BLaER1 treated with 17β-estradiol and CSF1 and Interleukin-3, amounts not matched to agents 10 nM and 100 nM (cell line): Measurements from ENCODE around the gene LRRC46.

Source experiments
- H3K27ac ChIP-seq, 11 experiments: shearing (Covaris generic); formaldehyde crosslinking; 2 replicates each; pipeline ENCODE4 v1.8.1; 2022
- H3K27me3 ChIP-seq, 11 experiments: shearing (Covaris generic); formaldehyde crosslinking; 2 replicates each; pipeline ENCODE4 v1.8.1; 2022
- H3K36me3 ChIP-seq, 11 experiments: shearing (Covaris generic); formaldehyde crosslinking; 2 replicates each; pipeline ENCODE4 v1.8.1; 2022
- H3K4me1 ChIP-seq, 10 experiments: shearing (Covaris generic); formaldehyde crosslinking; 2 replicates each; pipeline ENCODE4 v1.8.1; 2022
- H3K4me2 ChIP-seq, 11 experiments: shearing (Covaris generic); formaldehyde crosslinking; 2 replicates each; pipeline ENCODE4 v1.8.1; 2022
- H3K4me3 ChIP-seq, 10 experiments: shearing (Covaris generic); formaldehyde crosslinking; 2 replicates each; pipeline ENCODE4 v1.8.1; 2022
- H3K9ac ChIP-seq, 11 experiments: shearing (Covaris generic); formaldehyde crosslinking; 2 replicates each; pipeline ENCODE4 v1.8.1; 2022
- H3K9me3 ChIP-seq, 11 experiments: shearing (Covaris generic); formaldehyde crosslinking; replicated peaks in 1 of 11; 2 replicates each; pipeline ENCODE4 v1.8.1; 2022
- H4K20me1 ChIP-seq, 11 experiments: shearing (Covaris generic); formaldehyde crosslinking; 2 replicates each; pipeline ENCODE4 v1.8.1; 2022
- Cebpa-rat ChIP-seq, 11 experiments: shearing (Covaris generic); IDR thresholded peaks; 2 replicates each; pipeline ENCODE4 v1.8.1; 2022

LRRC46 gene

DNA sequence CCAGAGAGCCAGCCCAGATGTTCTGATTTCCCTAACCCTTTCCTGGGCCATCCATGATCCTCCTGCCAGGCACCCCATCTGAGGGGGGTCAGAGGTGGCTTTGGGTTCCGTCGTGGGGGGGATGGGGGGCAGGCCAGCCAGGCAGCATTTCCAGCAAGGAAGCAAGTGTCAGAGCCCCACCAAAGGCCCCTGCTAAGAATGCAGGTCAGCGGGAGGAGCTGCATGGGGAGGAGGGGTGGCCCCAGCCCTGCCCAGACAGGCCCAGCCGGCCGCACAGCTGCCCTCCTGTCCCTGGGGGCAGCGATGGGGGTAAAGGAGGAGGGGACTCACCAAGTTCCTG is 11.9 kb downstream of the LRRC46 start:
- H4K20me1 ChIP-seq = peaks cover 0 to 36% (median 0%) of the 10 kb centered on the region in 11 experiments; a peak in 11 of 22 replicates
- peaks cover 43 to 51% (median 49%) of the 10 kb centered on the region in 11 experiments for H3K27me3 ChIP-seq
- no peak overlapping the region for H3K27ac ChIP-seq
- H3K9ac ChIP-seq = peak overlapping the region in 1 of 11 experiments; percentile 28; a peak in 2 of 22 replicates
- H3K36me3 ChIP-seq = peaks cover 0 to 12% (median 4%) of the 10 kb centered on the region in 11 experiments; a peak in 15 of 22 replicates
- peaks cover 16 to 38% (median 28%) of the 10 kb centered on the region in 10 experiments for H3K4me1 ChIP-seq
- H3K9me3 ChIP-seq = no peaks in the 10 kb centered on the region
- H3K4me2 ChIP-seq = peak overlapping the region in 6 of 11 experiments; percentile 7 to 30 (median 26); a peak in 9 of 22 replicates
- H3K4me3 ChIP-seq = no peak overlapping the region
- no peak for TF ChIP-seq Cebpa-rat (IDR thresholded peaks at IDR 0.05)

DNA sequence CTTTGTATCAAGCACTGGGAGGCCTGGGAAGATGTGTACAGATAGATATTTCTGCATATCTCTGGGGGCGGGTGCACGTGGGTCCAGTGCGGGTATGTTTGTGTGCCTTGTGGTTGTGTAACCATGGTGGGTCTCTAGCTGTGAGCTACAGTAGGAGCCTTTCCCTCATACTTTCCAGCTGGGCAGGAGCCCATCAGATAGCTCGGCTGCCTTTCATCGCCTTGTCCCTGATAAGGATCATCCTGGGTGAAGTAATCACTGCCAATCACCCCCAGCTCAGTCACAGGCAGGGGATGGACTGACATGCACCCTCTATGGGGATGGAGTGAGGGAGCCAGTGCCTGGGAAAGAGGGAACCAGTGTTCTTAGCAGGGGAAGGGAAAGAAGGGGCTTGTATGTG is 12.8 kb downstream of the LRRC46 start:
- Histone ChIP-seq H3K4me2 (no peak overlapping the region), H3K36me3 (peaks cover 0 to 3% (median 0%) of the 10 kb centered on the region in 11 experiments; a peak in 1 of 22 replicates), H3K9ac (no peak overlapping the region), H3K4me3 (no peak overlapping the region), H3K4me1 (peaks cover 16 to 36% (median 25%) of the 10 kb centered on the region in 10 experiments), H3K9me3 (no peaks in the 10 kb centered on the region), H4K20me1 (peaks cover 0 to 35% (median 5%) of the 10 kb centered on the region in 11 experiments; a peak in 12 of 22 replicates), H3K27me3 (peaks cover 52 to 60% (median 57%) of the 10 kb centered on the region in 11 experiments), H3K27ac (no peak overlapping the region)
- no peak for TF ChIP-seq Cebpa-rat (IDR thresholded peaks at IDR 0.05)

DNA sequence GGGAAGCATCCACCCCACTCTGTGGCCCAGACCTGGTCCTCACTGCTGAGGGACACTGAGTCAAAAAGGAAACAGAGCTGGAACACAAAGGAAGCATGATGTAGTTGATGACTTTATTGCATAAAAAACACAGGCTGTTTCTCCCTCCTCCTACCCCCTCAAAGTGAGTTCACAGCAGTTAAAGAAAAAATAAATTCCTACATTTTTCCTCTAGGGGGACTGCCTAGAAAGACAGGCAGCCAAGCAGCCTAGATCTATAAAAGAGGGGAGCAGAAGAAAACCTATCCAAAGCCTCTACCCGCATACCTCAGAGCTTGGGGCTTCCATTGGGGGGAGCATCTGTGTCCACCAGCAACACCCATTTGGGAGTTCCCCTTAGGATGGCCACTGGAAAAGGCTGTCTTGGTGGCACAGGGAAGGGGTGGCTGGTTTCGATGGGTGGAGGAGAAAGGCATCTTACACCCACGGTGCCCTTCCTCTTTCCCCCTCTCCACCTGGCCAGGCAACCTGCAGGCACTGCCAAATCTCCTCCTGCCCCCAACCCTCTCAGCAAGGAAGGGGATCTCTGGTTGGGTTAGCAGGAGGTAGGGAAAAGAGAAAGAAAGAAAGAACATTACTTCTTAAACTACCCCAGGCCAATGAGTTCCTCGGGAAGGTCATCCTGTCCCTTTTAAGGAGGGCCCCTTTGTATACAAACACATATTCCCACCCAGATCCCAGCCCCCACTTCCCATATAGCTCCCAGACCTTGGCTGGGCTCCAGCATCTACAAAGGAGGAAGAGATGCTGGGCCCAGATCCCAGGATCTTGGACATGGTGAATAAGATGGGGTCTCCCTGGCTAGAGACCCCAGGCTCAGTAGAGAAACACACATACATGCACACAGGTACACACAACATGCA is 13.6 kb downstream of the LRRC46 start:
- Histone ChIP-seq H3K9me3 (no peaks in the 10 kb centered on the region), H3K36me3 (no peaks in the 10 kb centered on the region), H3K4me2 (no peak overlapping the region), H3K4me1 (peaks cover 10 to 28% (median 16%) of the 10 kb centered on the region in 10 experiments), H4K20me1 (peaks cover 0 to 40% (median 10%) of the 10 kb centered on the region in 11 experiments; a peak in 11 of 22 replicates), H3K27ac (no peak overlapping the region), H3K4me3 (no peak overlapping the region), H3K27me3 (peaks cover 61 to 68% (median 66%) of the 10 kb centered on the region in 11 experiments), H3K9ac (no peak overlapping the region)
- TF ChIP-seq Cebpa-rat (IDR thresholded peaks at IDR 0.05) = no peak

DNA sequence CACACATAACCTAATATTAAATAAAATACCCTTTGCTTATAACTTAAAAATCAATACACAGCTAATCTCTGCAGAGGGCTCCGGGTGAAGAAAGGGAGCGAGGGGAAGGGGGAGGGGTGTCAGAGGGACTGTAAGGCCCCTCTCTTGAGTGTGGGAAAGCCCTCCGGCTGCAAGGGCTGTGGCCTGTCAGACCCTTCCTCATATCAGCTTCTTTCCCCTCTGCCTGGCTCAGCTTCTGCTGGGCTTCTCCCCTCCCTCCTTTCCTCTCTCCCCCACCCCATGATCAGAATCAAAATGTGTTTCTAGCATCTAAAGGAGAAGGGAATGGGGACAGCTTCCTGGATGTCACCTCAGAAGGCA is 14.2 kb downstream of the LRRC46 start:
- Histone ChIP-seq H3K36me3 (no peaks in the 10 kb centered on the region), H3K4me2 (no peak overlapping the region), H4K20me1 (peaks cover 0 to 46% (median 13%) of the 10 kb centered on the region in 11 experiments; a peak in 11 of 22 replicates), H3K4me3 (no peak overlapping the region), H3K9me3 (no peaks in the 10 kb centered on the region), H3K4me1 (peaks cover 4 to 22% (median 11%) of the 10 kb centered on the region in 10 experiments; a peak in 16 of 20 replicates), H3K27ac (no peak overlapping the region), H3K27me3 (peaks cover 67 to 75% (median 72%) of the 10 kb centered on the region in 11 experiments), H3K9ac (no peak overlapping the region)
- TF ChIP-seq Cebpa-rat (IDR thresholded peaks at IDR 0.05) = no peak

DNA sequence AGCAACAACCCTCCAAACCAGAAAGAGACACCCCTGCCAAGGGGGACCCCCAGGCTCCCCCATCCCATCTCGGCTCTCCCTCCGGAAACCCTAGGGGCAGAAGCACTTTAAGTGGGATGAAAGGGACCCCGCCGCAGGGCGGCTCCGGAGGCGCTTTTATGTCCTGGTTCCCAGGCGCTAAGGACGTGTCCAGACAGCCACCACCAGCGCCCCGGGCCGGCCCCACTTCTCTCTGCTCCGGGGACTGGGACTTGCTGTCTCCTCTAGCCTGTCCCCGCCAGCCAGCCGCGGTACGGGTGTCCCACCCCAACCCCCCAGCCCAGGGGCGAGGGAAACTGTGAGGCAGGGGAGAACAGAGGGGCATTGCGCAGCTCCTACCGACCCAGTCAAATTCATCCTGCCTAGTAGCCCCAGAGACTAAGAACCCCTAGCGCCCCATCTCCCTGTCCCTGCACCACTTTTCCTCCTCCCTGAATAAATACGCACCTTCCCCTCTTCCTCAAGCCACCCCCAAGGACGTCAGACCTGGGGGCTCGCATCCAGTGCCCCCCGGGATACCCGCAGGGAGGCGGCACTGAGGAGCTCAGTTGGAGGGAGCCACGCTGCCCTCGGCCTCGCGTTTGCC is 15.4 kb downstream of the LRRC46 start:
- H3K9me3 ChIP-seq = no peaks in the 10 kb centered on the region
- H3K36me3 ChIP-seq = no peaks in the 10 kb centered on the region
- H3K4me2 ChIP-seq = peak overlapping the region in 1 of 11 experiments; percentile 33; a peak in 1 of 22 replicates
- H3K4me3 ChIP-seq = no peak overlapping the region
- H3K9ac ChIP-seq = no peak overlapping the region
- H4K20me1 ChIP-seq = peaks cover 0 to 49% (median 15%) of the 10 kb centered on the region in 11 experiments; a peak in 12 of 22 replicates
- peaks cover 2 to 15% (median 6%) of the 10 kb centered on the region in 10 experiments; a peak in 18 of 20 replicates for H3K4me1 ChIP-seq
- peaks cover 78 to 86% (median 83%) of the 10 kb centered on the region in 11 experiments for H3K27me3 ChIP-seq
- no peak for TF ChIP-seq Cebpa-rat (IDR thresholded peaks at IDR 0.05)
- H3K27ac ChIP-seq = no peak overlapping the region

DNA sequence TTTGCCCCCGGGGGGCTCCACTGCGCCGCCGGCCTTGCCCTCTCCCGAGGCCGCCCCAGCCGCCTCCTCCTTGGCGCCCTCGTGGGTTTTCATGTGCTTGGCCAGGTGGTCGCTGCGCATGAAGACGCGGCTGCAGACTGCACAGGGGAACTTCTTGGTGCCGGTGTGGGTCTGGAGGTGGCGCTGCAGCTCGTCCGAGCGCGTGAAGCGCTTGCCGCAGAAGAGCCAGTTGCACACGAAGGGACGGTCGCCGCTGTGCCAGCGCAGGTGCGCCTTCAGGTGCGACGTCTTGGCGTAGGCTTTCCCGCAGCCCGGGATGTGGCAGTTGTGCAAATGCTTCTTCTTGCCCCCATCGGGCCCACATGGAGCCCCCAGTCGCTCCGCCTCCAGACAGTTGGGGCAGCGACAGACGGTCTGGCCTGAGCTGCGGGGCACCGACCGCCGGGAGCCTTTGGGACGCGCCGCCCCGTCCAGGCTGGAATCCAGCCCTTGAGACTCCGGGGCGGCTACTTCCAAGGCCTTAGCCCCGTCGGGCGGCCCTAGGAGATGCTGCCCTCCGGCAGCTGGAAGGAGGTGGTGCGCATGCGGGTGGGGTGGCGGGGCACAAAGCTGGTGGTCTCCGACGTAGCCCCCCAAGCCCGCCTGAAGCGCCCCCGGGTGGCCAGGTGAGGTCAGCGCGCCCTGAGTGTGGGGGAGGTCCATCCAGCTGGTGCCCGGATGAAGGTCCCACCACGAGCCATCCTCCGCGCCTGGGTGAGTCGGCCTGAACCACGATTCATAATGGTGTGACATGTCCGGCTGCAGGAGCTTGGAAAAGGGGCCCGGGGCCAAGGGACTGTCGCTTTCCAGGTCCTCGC is 16.1 kb downstream of the LRRC46 start:
- Histone ChIP-seq H3K4me3 (no peak overlapping the region), H3K9me3 (no peaks in the 10 kb centered on the region), H4K20me1 (peaks cover 0 to 49% (median 15%) of the 10 kb centered on the region in 11 experiments; a peak in 12 of 22 replicates), H3K4me1 (peaks cover 0 to 16% (median 5%) of the 10 kb centered on the region in 10 experiments; a peak in 13 of 20 replicates), H3K4me2 (peak overlapping the region in 1 of 11 experiments; percentile 33; a peak in 1 of 22 replicates), H3K27me3 (peaks cover 86 to 93% (median 91%) of the 10 kb centered on the region in 11 experiments), H3K9ac (no peak overlapping the region), H3K36me3 (no peaks in the 10 kb centered on the region), H3K27ac (no peak overlapping the region)
- no peak for TF ChIP-seq Cebpa-rat (IDR thresholded peaks at IDR 0.05)

DNA sequence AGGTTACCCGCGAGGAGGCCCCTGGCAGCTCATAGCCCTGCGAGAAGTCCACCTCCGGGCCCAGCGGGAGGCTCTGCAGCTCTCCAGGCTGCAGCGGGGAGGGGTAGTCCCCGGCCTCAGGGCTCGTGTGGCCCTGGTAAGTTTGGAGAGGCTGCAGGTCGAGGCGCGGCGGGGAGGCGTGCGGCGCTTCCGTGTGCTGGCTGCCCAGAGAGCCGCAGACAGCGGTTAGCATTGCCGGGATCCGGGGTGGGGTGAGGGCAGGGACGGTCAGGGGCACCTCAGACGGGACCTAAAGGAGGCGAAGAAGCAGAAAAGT is 16.7 kb downstream of the LRRC46 start:
- no peak overlapping the region for H3K4me2 ChIP-seq
- peaks cover 91 to 99% (median 97%) of the 10 kb centered on the region in 11 experiments for H3K27me3 ChIP-seq
- H3K4me1 ChIP-seq = peaks cover 0 to 16% (median 5%) of the 10 kb centered on the region in 10 experiments; a peak in 12 of 20 replicates
- peaks cover 0 to 49% (median 15%) of the 10 kb centered on the region in 11 experiments; a peak in 12 of 22 replicates for H4K20me1 ChIP-seq
- no peak overlapping the region for H3K27ac ChIP-seq
- H3K4me3 ChIP-seq = no peak overlapping the region
- H3K36me3 ChIP-seq = no peaks in the 10 kb centered on the region
- TF ChIP-seq Cebpa-rat (IDR thresholded peaks at IDR 0.05) = no peak
- no peaks in the 10 kb centered on the region for H3K9me3 ChIP-seq
- no peak overlapping the region for H3K9ac ChIP-seq

DNA sequence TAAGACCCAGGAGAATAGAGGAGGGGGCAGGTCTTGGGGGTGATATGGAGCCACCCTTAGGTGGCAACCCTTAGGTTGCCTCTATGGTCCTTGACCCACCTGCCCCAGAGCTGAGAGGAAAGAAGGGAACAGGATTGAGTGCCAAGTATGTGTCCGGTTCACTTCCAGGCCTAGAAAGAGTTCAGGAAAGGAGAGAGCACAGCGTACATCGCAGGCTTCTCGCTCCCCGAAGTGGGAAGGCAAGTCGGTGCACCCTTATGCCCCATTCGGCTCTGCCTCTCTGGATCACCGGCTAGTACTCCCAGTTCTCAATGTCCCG is 18.9 kb downstream of the LRRC46 start:
- peaks cover 0 to 15% (median 0%) of the 10 kb centered on the region in 10 experiments; a peak in 6 of 20 replicates for H3K4me1 ChIP-seq
- H3K27me3 ChIP-seq = peaks cover 100% of the 10 kb centered on the region in 11 experiments
- H3K9ac ChIP-seq = no peak overlapping the region
- no peak overlapping the region for H3K27ac ChIP-seq
- H3K36me3 ChIP-seq = no peaks in the 10 kb centered on the region
- H3K9me3 ChIP-seq = no peaks in the 10 kb centered on the region
- no peak for TF ChIP-seq Cebpa-rat (IDR thresholded peaks at IDR 0.05)
- H4K20me1 ChIP-seq = peaks cover 0 to 48% (median 18%) of the 10 kb centered on the region in 11 experiments; a peak in 12 of 22 replicates
- no peak overlapping the region for H3K4me2 ChIP-seq
- H3K4me3 ChIP-seq = no peak overlapping the region
